Measurements from ENCODE around the gene HTR6.

Gene HTR6

GRCh38 chr1:19694298-19694697, 29.6 kb downstream of the HTR6 start:
- Histone ChIP-seq H3K27me3 (ENCODE audit: insufficient read depth, low read length, poor library complexity, severe bottlenecking) (no peaks in the 10 kb centered on the region), H3K4me2 (ENCODE audit: low read depth, low read length, poor library complexity, severe bottlenecking) (no peak overlapping the region), H3F3A (ENCODE audit: low read depth) (no peaks in the 10 kb centered on the region), H3K4me3 (ENCODE audit: low read length, poor library complexity, severe bottlenecking) (no peak overlapping the region), H4K20me1 (ENCODE audit: insufficient read depth, low read length, poor library complexity, severe bottlenecking) (no peaks in the 10 kb centered on the region), H3K4me1 (ENCODE audit: insufficient read depth, low read length, poor library complexity, severe bottlenecking) (no peaks in the 10 kb centered on the region), H3K9ac (ENCODE audit: low read depth, low read length, poor library complexity, severe bottlenecking) (no peak overlapping the region), H3K9me3 (ENCODE audit: insufficient read depth, low read depth, low read length) (peaks cover 12% of the 10 kb centered on the region; the same call in 1 of the 2 replicates), H3K9me2 (replicated peaks; ENCODE audit: low read depth, low read length) (no peaks in the 10 kb centered on the region), H2AFZ (ENCODE audit: low read length) (no peak overlapping the region), H3K36me3 (ENCODE audit: insufficient read depth, low read length) (no peaks in the 10 kb centered on the region), H3K79me2 (ENCODE audit: insufficient read depth, low read length) (no peaks in the 10 kb centered on the region)
- TF ChIP-seq EZH2phosphoT487 (IDR thresholded peaks at IDR 0.05; ENCODE audit: borderline replicate concordance), result no peak
- TF ChIP-seq CTCF (conservative IDR thresholded peaks at IDR 0.05; ENCODE audit: low read length), result no peak

DNA sequence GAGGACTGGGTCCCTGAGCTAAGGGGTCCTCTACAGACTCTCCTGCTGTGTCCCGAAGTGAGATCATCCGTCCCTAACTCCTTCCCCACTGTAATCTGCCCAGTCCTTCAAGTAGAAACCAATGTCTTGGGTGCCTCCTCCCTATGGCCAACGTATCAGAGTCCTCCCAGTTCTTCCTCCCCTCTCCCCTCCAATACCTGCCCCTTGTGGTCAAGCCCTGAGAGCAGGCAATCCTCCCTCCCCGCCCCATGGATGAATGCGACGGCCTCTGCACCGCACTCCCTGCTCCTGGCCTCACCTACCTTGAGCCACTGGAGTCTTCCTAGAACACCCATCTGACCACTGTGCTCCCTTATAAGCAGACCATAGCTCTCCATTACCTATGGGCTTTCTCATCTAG, 31.1 kb downstream of the HTR6 start:
- Histone ChIP-seq H3K79me2 (ENCODE audit: insufficient read depth, low read length) (no peaks in the 10 kb centered on the region), H3K4me3 (ENCODE audit: low read length, poor library complexity, severe bottlenecking) (no peak overlapping the region), H3K4me2 (ENCODE audit: low read depth, low read length, poor library complexity, severe bottlenecking) (no peak overlapping the region), H2AFZ (ENCODE audit: low read length) (no peak overlapping the region), H3K9me3 (ENCODE audit: insufficient read depth, low read depth, low read length) (no peaks in the 10 kb centered on the region), H3K9me2 (replicated peaks; ENCODE audit: low read depth, low read length) (no peaks in the 10 kb centered on the region), H3K4me1 (ENCODE audit: insufficient read depth, low read length, poor library complexity, severe bottlenecking) (no peaks in the 10 kb centered on the region), H3F3A (ENCODE audit: low read depth) (no peaks in the 10 kb centered on the region), H3K27me3 (ENCODE audit: insufficient read depth, low read length, poor library complexity, severe bottlenecking) (no peaks in the 10 kb centered on the region), H4K20me1 (ENCODE audit: insufficient read depth, low read length, poor library complexity, severe bottlenecking) (no peaks in the 10 kb centered on the region), H3K9ac (ENCODE audit: low read depth, low read length, poor library complexity, severe bottlenecking) (no peak overlapping the region), H3K36me3 (ENCODE audit: insufficient read depth, low read length) (no peaks in the 10 kb centered on the region)
- TF ChIP-seq CTCF (conservative IDR thresholded peaks at IDR 0.05; ENCODE audit: low read length) (no peak), EZH2phosphoT487 (IDR thresholded peaks at IDR 0.05; ENCODE audit: borderline replicate concordance) (no peak)

DNA sequence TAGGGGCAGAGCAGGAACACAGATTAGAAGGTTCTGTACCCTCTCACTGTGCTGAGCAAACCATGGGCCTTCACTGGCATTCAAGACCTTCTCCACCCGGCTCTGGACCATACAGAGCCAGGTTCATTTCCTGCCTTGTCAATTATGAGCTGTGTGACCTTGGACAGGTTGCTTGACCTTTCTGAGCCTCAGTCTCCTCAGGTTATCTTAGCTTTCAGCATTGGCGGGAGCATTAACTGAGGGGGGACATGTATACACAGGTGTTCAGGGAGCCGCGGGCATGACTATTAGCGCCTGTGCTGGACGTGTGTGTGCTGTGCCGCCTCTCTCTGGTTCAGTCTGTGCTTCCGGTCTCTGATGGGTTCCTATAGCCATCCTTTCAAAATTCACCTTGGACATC, 32.1 kb downstream of the HTR6 start:
- Histone ChIP-seq H3K27me3 (ENCODE audit: insufficient read depth, low read length, poor library complexity, severe bottlenecking) (no peaks in the 10 kb centered on the region), H3K4me1 (ENCODE audit: insufficient read depth, low read length, poor library complexity, severe bottlenecking) (no peaks in the 10 kb centered on the region), H4K20me1 (ENCODE audit: insufficient read depth, low read length, poor library complexity, severe bottlenecking) (no peaks in the 10 kb centered on the region), H3K4me2 (ENCODE audit: low read depth, low read length, poor library complexity, severe bottlenecking) (no peak overlapping the region), H3K4me3 (ENCODE audit: low read length, poor library complexity, severe bottlenecking) (no peak overlapping the region), H3K9me3 (ENCODE audit: insufficient read depth, low read depth, low read length) (no peaks in the 10 kb centered on the region), H3K79me2 (ENCODE audit: insufficient read depth, low read length) (no peaks in the 10 kb centered on the region), H3K9ac (ENCODE audit: low read depth, low read length, poor library complexity, severe bottlenecking) (no peak overlapping the region), H3K9me2 (replicated peaks; ENCODE audit: low read depth, low read length) (no peaks in the 10 kb centered on the region), H2AFZ (ENCODE audit: low read length) (no peak overlapping the region), H3F3A (ENCODE audit: low read depth) (no peaks in the 10 kb centered on the region), H3K36me3 (ENCODE audit: insufficient read depth, low read length) (no peaks in the 10 kb centered on the region)
- TF ChIP-seq EZH2phosphoT487 (IDR thresholded peaks at IDR 0.05; ENCODE audit: borderline replicate concordance) (no peak), CTCF (conservative IDR thresholded peaks at IDR 0.05; ENCODE audit: low read length) (no peak)

Data from Loucy (cell line).